ENCODE results near the gene FIBCD1.

The FIBCD1 gene

DNA sequence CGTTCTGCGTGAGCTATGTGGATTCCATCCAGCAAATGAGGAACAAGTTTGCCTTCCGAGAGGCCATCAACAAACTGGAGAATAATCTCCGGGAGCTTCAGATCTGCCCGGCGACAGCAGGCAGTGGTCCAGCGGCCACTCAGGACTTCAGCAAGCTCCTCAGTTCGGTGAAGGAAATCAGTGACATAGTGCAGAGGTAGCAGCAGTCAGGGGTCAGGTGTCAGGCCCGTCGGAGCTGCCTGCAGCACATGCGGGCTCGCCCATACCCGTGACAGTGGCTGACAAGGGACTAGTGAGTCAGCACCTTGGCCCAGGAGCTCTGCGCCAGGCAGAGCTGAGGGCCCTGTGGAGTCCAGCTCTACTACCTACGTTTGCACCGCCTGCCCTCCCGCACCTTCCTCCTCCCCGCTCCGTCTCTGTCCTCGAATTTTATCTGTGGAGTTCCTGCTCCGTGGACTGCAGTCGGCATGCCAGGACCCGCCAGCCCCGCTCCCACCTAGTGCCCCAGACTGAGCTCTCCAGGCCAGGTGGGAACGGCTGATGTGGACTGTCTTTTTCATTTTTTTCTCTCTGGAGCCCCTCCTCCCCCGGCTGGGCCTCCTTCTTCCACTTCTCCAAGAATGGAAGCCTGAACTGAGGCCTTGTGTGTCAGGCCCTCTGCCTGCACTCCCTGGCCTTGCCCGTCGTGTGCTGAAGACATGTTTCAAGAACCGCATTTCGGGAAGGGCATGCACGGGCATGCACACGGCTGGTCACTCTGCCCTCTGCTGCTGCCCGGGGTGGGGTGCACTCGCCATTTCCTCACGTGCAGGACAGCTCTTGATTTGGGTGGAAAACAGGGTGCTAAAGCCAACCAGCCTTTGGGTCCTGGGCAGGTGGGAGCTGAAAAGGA is 53.3 kb downstream of the FIBCD1 start:
- in situ Hi-C loops (cut with MboI; ENCODE audit: low sequenced_read_pairs) = no loop called here

DNA sequence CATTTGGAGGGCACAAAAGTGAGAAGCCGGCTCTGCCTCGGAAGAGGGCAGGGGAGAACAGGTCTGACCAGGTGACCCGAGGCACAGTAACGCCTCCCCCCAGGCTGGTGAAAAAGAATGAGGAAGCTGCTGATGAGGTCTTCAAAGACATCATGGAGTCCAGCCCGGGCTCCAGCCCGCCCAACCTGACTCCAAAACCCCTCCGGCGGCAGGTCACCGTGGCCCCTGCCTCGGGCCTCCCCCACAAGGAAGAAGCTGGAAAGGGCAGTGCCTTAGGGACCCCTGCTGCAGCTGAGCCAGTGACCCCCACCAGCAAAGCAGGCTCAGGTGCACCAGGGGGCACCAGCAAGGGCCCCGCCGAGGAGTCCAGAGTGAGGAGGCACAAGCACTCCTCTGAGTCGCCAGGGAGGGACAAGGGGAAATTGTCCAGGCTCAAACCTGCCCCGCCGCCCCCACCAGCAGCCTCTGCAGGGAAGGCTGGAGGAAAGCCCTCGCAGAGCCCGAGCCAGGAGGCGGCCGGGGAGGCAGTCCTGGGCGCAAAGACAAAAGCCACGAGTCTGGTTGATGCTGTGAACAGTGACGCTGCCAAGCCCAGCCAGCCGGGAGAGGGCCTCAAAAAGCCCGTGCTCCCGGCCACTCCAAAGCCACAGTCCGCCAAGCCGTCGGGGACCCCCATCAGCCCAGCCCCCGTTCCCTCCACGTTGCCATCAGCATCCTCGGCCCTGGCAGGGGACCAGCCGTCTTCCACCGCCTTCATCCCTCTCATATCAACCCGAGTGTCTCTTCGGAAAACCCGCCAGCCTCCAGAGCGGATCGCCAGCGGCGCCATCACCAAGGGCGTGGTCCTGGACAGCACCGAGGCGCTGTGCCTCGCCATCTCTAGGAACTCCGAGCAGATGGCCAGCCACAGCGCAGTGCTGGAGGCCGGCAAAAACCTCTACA is 54.2 kb downstream of the FIBCD1 start:
- in situ Hi-C loops (cut with MboI; ENCODE audit: low sequenced_read_pairs) = no loop called here

DNA sequence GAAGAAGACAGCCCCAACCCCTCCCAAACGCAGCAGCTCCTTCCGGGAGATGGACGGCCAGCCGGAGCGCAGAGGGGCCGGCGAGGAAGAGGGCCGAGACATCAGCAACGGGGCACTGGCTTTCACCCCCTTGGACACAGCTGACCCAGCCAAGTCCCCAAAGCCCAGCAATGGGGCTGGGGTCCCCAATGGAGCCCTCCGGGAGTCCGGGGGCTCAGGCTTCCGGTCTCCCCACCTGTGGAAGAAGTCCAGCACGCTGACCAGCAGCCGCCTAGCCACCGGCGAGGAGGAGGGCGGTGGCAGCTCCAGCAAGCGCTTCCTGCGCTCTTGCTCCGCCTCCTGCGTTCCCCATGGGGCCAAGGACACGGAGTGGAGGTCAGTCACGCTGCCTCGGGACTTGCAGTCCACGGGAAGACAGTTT is 54.9 kb downstream of the FIBCD1 start:
- in situ Hi-C loops (cut with MboI; ENCODE audit: low sequenced_read_pairs) = no loop called here

DNA sequence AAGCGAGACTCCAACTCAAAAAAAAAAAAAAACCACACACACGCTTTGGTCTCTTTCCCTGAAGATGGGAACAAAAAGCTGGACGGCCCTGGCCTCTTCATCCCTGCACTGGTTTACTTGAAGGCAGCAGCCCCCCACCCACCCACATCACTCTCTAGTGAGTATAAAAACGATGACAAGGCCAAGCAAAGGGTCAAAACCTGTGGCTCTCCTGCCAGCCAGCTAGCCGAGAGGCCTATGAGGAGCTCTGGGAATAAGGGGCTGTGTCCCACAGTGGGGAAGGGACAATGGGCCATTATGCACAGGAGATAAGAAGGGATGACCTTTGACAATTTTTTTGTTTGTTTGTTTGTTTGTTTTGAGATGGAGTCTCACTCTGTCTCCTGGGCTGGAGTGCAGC is 55.6 kb downstream of the FIBCD1 start:
- in situ Hi-C loops (cut with MboI; ENCODE audit: low sequenced_read_pairs) = no loop called here

DNA sequence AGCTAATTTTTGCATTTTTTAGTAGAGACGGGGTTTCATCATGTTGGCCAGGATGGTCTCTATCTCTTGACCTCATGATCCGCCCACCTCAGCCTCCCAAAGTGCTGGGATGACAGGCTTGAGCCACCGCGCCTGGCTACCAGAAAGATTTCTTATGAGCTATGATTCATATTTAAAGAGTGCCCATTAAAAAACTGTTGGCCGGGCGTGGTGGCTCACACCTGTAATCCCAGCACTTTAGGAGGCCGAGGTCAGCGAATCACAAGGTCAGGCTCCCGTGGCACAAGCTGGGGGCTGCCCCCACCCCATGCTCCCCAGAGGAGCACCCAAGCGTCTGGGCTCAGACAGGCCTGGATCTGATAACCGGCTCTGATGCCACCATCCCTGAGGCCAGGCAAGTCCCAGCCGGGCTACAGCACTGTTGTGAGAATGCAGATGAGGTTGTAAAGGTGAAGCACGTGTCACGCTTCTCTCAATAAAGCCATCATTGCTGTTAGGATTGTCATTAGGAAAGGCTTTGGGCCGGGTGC is 56.3 kb downstream of the FIBCD1 start:
- in situ Hi-C loops (cut with MboI; ENCODE audit: low sequenced_read_pairs) = no loop called here

DNA sequence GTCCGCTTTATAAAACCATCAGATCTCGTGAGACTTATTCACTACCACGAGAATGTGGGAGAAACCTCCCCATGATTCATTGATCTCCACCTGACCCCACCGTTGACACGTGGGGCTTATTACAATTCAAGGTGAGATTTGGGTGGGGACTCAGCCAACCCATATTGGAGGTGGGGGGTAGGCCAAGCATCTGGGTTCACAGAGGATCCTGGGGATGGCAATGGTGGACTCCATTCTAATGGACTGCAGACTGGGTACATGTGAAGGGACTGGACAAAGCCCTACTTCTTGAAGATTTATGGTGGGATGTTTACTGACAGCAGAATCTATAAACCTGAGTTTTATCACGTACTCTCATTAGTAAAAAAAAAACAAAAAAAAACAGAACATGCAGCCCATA is 57.5 kb downstream of the FIBCD1 start:
- in situ Hi-C loops (cut with MboI; ENCODE audit: low sequenced_read_pairs) = no loop called here

DNA sequence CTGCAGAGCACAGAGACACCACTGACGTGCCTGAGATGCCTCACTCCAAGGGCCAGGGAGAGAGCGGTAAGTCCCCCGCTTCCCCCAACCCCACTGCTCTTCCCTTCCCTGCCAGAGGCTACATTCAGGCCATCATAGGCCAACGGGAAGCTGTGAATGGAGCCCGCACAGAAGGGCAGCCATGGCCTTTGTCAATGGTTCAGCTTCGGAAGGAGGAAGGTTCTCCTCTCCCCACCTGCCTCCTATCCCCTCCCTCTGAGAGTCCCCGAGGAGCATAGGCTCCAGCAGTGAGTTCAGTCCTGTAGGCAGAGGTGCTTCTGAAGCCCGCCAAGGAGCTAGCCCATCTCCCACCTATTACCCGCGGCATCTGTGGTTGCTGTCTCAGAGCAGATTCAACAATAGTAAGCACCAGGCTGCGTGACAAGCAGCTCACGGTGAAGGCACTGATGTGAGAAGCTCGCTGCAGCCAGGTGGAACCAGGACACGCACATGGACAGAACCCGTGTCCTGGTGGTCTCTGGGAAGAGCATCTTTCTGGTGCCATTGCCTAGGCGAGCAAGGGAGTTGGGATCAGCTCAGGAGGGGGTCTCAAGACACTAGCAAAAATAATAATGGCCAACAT is 58.3 kb downstream of the FIBCD1 start:
- in situ Hi-C loops (cut with MboI; ENCODE audit: low sequenced_read_pairs) = no loop called here

DNA sequence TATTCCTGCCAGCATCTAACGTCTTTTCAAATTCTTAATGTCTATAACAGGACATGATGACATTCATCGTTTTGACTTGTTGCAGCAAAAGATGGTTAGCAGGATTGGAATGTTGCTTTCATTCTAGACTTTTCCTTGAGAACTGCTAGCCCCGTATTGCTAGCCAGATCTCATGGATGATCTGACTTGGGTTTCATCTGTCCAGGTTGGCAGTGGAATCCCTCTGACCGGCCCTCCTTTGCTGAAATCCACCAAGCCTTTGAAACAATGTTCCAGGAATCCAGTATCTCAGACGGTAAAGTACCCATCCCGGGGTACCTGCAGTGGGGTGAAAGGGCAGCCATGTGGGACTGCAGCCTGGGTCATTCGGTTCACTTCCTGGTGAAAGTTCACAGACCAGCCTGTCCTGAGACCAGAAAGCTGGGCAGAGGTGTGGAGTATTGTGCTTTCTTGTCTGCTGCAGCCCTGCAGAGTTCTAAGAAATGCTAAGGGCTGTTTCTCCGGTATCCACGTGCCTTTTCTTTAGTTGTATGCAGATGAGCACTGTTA is 59.1 kb downstream of the FIBCD1 start:
- in situ Hi-C loops (cut with MboI; ENCODE audit: low sequenced_read_pairs) = loop anchor here (10.0 kb wide), 1 partner anchor 175 kb away; no protein-coding TSS in a partner anchor

DNA sequence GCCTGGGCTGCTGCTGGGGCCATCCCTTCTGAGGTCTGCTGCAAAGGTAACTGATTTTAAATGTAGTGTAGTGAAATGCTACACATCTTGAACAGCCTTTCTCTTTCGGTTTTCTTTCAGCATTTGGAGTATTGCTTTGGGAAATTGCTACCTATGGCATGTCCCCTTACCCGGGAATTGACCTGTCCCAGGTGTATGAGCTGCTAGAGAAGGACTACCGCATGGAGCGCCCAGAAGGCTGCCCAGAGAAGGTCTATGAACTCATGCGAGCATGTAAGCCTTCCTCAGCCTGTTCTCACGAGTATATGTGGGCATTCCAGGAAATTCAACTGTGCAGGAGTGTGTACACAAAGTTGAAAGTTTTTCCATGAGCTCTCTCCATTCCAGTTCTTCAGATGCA is 60.8 kb downstream of the FIBCD1 start:
- in situ Hi-C loops (cut with MboI; ENCODE audit: low sequenced_read_pairs) = loop anchor here (10.0 kb wide), 1 partner anchor 173 kb away; no protein-coding TSS in a partner anchor

DNA sequence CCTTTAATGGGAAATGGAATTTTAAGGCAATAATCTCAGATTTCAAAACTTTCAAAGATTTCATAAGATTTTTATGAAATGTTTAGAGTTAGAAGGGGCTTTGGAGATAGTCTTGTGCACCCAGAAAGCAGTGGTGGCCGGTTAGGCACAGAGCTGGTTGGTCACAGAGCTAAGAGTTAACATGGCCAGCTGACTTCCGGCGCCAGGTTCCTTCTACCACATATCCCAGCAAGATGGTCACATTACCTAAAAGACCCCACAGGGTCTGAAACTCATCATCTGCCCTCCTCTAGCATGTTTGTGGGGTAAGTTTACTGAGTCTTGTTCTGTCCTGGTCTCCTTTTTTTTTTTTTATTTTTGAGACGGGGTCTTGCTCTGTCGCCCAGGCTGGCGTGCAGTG is 61.7 kb downstream of the FIBCD1 start:
- in situ Hi-C loops (cut with MboI; ENCODE audit: low sequenced_read_pairs) = loop anchor here (10.0 kb wide), 1 partner anchor 172 kb away; no protein-coding TSS in a partner anchor

DNA sequence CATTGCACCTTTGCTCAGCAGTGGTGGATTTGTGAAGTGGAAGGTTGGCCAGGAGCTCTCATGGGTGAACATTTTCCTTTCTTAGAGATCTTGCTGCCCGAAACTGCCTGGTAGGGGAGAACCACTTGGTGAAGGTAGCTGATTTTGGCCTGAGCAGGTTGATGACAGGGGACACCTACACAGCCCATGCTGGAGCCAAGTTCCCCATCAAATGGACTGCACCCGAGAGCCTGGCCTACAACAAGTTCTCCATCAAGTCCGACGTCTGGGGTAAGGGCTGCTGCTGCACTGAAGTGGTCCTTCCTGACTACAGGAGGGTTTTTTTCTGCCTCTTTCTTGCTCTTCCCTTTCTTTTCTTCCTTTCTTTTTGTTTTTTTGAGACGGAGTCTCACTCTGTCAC is 64.3 kb downstream of the FIBCD1 start:
- in situ Hi-C loops (cut with MboI; ENCODE audit: low sequenced_read_pairs) = loop anchor here (10.0 kb wide), 1 partner anchor 170 kb away; no protein-coding TSS in a partner anchor

DNA sequence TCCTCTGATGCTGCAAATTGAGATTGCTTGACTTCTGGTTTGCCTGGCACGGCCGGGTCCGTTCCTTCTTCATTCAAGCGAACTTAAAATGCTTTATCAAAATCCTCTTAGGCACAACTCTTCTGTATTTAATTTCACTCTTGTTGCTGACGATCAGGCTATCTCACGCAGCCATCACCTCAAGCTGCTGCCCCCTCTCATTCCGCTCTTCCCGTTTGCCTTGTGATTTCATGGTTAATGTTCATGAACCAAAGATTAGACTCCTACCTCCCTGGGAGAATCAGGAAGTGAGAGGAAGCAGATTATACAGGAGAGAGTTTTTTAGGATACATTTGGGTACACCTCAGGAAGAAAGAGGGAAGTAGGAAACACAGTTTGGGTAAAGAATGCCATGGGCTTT is 65.1 kb downstream of the FIBCD1 start:
- in situ Hi-C loops (cut with MboI; ENCODE audit: low sequenced_read_pairs) = loop anchor here (10.0 kb wide), 1 partner anchor 169 kb away; no protein-coding TSS in a partner anchor

DNA sequence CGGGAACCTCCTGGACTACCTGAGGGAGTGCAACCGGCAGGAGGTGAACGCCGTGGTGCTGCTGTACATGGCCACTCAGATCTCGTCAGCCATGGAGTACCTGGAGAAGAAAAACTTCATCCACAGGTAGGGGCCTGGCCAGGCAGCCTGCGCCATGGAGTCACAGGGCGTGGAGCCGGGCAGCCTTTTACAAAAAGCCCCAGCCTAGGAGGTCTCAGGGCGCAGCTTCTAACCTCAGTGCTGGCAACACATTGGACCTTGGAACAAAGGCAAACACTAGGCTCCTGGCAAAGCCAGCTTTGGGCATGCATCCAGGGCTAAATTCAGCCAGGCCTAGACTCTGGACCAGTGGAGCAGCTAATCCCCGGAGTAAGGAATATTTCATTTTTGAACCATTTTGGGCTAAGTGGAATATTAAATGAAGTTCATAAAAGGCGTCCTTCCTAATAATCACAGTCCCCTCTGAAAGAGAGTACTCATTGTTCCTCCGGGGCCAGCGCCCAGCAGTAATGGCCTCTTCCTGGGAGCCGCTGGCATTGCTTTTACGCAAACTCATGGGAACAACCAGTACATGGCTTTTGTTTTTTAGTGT is 66.0 kb downstream of the FIBCD1 start:
- in situ Hi-C loops (cut with MboI; ENCODE audit: low sequenced_read_pairs) = loop anchor here (10.0 kb wide), 1 partner anchor 168 kb away; no protein-coding TSS in a partner anchor

DNA sequence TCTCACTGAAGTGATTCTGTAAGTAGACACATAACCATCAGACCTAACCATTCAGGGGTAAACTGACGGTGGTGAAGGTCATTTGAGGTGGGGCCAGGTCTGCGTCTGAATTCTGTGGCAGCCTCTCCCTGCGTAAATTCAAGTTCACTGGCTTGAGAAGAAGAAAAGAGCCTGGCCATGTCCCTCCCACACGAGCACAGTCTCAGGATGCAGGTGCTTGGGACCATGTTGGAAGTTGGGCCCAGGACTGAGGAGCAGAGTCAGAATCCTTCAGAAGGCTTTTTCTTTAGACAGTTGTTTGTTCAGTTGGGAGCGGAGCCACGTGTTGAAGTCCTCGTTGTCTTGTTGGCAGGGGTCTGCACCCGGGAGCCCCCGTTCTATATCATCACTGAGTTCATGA is 66.5 kb downstream of the FIBCD1 start:
- in situ Hi-C loops (cut with MboI; ENCODE audit: low sequenced_read_pairs) = loop anchor here (10.0 kb wide), 1 partner anchor 168 kb away; no protein-coding TSS in a partner anchor

DNA sequence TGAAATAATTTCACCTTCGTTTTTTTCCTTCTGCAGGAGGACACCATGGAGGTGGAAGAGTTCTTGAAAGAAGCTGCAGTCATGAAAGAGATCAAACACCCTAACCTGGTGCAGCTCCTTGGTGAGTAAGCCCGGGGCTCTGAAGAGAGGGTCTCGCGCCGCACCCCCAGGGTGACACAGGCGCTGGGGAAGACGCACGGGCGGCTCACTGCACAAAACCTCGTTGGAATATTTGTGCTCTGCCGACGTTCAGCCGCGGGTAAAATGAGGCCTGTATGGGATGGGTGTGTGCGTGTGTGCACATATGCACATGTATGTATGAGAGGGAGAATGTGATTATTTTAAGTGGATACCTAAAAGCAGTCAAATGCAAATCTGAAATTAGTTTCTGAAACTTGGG is 67.0 kb downstream of the FIBCD1 start:
- in situ Hi-C loops (cut with MboI; ENCODE audit: low sequenced_read_pairs) = loop anchor here (10.0 kb wide), 1 partner anchor 167 kb away; no protein-coding TSS in a partner anchor

DNA sequence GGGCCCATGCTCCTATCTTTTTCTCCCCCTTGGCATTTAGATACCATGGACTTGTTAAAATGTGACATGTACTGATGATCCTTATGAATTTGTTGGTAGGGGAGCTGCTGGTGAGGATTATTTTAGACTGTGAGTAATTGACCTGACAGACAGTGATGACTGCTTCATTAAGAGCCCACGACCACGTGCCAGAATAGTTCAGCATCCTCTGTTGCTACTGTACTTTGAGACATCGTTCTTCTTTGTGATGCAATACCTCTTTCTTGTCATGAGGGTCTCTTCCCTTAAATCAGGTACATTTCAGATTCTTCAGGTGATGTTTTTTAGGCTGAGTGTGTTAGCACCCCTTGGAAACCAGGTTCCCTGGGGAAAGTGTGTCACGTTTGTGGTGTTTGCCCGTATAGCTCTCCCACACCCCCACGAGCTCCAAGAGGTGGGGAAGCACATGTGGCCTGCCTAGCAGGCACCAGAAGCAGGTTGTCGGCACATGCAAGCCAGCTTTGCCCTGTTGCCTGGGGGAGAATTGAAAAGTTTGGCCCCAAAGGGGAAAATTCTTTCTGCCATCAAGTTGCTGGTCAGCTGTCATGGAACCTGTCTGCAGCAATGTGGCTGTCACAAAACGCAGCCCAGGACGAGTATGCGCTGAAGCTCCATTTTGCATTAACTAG is 67.5 kb downstream of the FIBCD1 start:
- in situ Hi-C loops (cut with MboI; ENCODE audit: low sequenced_read_pairs) = loop anchor here (10.0 kb wide), 1 partner anchor 167 kb away; no protein-coding TSS in a partner anchor

DNA sequence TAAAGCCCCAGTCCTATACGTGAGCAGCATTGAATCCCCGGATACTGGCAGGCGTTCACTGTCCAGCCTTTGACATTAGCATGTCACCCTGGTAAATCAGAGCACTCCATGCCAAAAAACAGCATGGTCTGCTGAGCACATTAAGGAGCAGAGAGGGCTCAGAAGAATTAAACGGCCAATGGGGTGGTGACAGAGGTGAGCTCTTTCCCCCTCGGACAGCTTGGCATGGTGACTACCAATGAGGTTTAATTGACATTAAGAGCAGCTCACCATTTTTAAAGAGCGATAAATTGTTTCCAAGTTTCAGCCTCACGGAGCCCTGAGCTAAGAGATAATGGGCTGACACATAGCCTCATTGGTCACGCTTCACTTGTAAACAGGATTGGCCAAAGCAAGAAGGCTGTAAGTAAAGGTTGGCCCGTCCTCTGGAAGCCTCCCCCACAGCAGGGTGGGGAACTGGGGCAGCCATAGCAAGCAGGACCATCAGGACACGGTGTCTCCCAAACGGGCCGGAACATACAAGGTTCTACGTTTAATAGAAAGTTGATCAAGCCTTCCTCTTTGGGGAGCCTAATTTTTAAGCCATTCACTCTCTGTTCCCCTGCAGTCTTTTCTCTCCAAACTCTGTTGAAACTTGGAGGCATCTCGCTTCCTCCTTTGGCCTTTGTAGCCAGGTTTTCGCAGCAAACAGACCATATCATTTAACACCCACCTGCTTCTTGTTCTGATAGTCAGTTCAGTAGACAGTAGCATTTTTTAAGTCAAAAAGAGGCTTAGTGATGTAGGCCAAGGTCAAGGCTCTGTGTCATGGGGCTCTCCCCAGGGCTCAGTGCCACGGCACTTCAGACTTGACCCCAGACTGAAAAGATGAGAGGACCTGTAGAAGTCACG is 68.3 kb downstream of the FIBCD1 start:
- in situ Hi-C loops (cut with MboI; ENCODE audit: low sequenced_read_pairs) = loop anchor here (10.0 kb wide), 1 partner anchor 166 kb away; no protein-coding TSS in a partner anchor

DNA sequence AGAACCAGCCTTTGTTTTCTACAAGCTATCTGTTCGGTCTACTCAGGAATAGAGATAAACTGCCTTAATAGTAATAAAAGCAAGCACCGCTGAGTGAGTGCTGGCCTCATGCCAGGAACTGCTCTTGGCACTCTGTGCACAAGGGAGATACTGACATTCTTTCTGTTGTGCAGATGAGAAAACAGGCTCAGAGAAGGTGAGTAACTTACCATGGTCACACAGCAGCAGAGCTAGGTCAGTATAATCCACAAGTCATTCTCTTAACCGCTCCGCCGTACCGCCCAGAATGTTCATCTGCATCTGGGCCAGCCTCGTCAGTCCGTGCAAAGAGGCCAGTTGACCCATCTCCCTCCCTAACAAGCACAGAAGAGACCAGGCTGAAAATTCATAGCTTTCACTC is 69.8 kb downstream of the FIBCD1 start:
- in situ Hi-C loops (cut with MboI; ENCODE audit: low sequenced_read_pairs) = no loop called here
